IPS DF 19.7 (cell line): ENCODE data around the gene GAL.

ENCODE experiments used
- DNase-seq: peaks from one replicate; pipeline ENCODE4 v3.0.0-alpha.2; 2013; ENCODE audit warnings: low read depth, low spot score

GAL gene

DNA sequence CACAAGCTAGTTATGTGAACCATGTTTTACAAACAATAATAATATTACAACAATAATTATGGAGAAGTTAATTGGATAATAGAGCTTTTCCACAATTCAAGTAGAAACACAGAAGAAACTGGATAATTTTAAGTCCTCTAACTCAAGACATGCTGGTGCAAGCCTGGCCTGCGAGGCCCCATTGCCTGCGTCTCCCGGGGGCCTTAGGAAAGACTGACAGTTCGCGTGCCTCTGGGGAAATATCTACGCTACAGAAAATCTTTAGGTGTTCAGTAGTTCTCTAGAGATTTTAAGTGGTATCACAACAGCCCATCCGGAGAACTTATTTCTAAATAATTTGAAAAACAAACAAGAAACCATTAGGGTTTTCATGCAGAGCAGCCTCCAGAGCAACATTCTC lies 23.2 kb downstream of the GAL start:
- DNase-seq: no peak

DNA sequence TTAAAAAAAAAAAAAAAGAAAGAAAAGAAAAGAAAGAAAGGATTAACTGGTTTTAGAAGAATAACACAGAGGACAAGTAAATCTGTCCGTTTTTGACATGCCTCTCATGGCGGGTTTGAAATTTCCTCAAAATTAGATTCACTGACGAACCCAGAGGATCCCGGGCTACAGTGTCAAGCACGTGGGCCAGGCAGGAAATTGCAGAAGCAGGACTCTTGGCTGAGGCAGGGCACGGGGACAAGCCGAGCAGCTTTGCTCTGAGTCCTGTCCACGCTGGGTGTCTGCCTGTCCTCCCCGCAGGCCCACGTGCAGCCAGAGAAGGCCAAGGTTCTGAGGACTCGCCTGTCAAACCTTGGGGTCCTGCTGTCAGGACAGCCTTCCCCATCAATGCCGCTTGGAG lies 24.7 kb downstream of the GAL start:
- no peak for DNase-seq

DNA sequence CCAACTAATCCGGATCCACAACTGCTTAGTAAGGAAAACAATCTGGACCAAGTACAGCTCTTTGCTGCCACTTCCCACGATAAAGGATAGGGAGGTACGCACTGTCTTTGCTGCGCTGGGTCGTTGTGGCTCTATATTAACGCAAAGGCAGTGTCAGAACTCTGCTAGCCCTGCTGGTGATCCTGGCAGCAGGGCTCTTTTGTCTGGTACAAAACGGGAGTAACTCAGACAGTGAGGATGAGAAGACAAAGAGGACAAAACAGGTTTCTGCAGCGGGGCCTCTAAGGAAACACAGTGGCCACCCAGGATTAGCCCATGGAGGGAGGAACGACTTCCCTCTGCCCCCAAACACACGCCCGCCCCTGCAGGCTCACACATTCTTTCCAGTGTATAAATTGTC lies 26.1 kb downstream of the GAL start:
- no peak for DNase-seq

DNA sequence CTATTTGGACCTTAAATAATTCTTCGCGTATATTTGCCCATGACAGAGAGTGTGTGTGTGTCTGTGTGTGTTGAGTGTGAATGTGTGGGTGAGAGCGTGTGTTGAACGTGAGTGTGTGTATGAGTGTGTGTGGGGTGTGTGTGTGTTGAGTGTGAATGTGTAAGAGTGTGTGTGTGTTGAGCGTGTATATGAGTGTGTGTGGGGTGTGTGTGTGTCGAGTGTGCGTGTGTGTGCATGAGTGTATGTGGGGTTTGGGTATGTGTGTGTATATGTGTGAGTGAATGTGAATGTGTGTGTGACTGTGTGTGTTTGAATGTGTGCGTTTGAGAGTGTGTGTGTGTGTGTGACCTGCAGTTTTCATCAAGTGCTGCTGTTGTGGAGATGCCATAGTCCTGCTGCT lies 26.8 kb downstream of the GAL start:
- DNase-seq: no peak

DNA sequence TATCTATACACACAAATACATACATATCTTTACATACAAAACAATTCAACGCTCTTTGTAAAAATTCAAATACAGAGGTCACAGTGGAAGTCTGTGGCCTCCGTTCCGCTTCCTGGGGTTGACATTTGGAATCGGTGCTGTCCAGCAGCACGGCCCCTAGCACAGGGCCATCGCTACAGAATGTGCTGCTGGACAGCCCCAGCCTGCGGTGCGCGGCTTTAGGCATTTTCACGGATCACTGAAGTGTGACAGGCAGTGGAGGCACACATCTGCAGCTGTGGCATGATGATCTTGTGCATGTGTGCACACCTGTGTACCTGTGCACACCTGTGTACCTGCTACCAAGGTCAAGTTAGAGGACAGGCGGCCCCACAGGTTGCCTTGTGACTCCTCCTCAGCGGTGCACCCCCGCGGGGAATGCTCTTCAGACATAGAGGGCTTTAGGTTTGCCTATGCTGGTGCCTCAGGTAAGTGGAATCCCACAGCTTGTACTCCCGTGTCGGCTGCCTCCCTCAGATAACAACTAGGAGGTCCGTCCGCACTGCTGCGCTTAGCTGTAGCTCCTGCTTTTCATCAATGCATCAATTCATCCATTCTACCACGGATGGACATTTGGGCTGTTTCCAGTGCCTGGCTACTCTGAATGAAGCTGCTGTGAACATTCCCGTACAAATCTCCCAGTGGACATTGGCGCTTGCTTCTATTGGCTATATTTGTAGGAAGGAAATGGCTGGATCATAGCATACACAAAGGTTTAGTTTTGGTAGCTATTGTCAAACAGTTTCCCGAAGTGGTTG lies 29.9 kb downstream of the GAL start:
- DNase-seq: no peak

DNA sequence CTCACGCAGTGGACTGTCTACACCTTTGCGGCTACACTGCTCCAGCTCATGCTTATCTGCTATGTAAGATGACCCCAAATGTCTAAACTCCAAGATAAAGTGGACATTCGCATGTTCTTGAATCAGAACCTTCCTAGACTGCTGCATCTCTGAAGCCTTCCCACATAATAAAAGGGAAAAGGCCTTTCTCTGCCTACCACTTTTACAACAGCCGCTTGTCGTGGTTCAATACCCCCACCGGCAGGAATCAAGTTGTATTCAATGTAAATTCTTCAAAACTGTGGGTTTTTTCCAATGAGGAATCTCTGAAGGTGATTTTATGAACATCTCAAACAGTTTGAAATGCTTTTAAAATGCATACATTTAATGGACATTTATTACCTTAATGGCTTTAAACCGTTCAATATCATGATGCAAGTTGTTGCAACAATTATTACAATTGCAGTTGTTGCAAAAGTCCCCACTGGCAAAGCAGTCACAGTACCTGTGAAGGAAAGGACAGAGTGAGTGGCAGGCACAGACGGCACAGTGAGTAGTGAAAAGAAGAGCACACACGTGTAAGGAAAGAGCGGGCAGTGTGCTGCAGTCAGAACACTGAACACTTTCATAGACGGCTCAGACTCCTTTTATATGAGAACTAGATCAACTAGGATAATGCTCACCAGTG lies 31.2 kb downstream of the GAL start:
- no peak for DNase-seq

DNA sequence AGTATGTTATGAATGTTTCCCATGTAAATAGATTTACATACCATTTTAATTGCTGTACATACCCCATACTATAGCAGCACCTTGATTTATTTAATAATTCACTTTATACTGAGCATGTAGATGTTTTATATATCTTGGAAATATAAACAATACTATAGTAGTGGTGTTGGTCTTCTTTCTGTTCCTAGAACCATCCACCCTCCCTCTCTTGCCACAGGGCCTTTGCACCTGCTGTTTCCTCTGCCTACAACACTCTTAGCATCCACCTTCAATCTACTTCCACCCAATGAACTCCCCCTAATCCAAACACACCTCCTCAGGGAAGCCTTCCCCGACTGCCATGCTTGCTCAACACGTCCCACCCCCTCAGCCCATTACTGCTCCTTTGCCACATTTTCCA lies 36.7 kb downstream of the GAL start:
- no peak for DNase-seq

DNA sequence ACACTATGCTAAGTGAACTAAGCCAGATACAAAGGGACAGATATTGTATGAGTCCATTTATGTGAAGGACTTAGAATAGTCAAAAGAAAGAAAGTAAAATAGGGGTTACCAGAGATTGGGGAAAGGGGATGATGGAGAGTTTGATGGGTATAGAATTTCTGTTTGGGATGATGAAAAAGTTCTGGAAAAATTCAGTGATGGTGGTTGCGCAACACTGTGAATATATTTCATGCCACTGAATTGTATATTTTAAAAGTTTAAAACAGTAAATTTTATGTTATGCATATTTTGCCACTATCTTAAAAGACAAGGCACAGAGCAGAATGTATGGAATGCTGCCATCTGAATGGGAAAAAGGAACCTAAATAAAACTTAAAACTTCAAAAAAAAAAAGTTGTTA lies 37.8 kb downstream of the GAL start:
- no peak for DNase-seq

DNA sequence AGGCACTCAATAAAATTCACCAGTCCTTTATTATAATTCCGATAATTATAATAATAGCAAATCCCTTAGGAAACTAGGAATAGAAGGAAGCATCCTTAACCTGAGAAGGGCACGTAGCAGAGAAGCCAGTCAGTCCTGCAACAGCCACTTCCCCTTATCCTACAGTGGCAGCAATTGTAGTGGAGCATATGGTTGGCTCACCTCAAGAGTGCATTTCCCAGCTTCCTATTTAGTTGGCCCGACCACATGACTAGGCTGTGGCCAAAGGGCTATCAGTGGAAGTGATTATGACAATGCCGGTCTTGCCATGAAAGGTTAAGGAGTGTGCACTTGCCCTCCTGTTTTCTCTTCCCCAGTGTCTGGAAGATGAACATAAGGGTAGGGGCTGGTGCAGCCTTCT lies 39.9 kb downstream of the GAL start:
- no peak for DNase-seq

DNA sequence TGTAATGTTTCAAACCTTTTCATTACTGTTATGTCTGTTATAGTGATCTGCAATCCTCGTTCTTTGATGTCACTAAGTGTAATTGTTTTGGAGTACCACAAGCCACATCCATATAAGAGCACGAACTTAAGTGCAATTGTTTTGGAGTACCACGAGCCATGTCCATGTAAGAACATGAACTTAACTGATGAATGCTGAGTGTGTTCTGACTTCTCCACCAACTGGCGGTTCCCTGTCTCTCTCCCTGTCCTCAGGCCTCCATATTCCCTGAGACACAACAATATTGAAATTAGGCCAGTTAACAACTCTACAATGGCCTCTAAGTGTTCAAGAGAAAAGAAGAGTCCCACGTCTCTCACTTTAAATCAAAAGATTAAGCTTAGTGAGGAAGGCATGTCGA lies 43.4 kb downstream of the GAL start:
- no peak for DNase-seq

DNA sequence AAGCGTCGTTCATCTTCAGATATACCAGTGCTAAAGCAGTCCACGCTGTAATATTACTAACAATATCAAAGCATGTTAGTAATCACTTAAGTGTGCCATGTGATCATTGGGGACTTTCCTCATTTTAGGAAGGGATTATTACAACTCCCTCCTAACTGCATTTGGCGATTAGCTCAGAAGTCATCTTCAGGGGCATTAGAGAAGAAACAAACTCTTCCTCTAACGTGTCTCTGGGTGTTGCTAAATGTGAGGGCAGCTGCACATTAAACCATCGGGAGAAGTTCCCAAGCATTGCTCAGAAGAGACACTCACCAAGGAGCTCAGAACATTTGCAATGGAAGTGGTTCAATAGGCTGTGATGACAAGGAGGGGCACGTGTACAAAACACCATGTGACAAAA lies 49.8 kb downstream of the GAL start:
- DNase-seq: no peak

DNA sequence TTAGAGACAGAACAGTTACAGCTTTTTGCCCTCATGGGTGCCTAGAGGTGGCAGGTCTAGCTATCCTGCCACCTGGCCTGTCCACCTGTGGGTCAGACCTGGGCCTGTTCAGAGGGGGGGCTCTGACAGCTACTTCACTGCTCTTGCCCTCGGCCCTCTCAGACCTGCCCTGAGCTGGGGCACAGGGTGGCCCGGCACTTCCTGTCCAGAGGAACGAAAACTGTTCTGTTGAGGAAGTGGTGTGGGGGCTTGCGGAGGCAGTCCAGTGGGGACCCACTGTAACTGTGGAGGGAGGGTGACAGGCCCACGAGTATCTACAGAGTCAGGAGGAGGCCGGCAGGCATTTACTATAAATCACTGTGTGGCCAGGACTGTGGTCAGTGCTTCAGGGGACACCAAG lies 50.8 kb downstream of the GAL start:
- no peak for DNase-seq

DNA sequence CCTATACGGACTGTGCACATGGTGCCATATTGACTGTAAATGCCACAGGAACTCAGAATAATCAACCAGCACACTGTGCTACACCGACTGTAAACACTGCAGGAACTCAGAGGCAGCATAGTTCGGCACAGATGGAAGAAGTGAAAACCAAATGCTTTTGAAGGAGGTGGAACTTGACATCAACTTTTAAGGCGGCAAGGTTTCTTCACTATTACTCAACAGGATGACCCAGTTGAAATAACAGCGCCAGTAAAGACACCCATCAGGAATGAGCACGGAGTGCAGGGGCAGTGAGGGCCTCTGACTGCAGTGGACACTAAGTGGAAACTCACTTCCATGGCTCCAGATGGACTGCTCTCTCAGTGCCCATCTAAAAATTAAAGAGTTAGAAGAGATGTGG lies 51.3 kb downstream of the GAL start:
- DNase-seq: no peak
